ENCODE data around the gene SH3GL1. TPM values are rescaled to one million over a fixed set of nuclear protein-coding genes. Genes with fewer than 3 reads are reported as not detected.

The SH3GL1 gene
- total and polyA plus RNA-seq, 2 experiments from 2014 or later: 73.1 to 89.5 TPM

DNA sequence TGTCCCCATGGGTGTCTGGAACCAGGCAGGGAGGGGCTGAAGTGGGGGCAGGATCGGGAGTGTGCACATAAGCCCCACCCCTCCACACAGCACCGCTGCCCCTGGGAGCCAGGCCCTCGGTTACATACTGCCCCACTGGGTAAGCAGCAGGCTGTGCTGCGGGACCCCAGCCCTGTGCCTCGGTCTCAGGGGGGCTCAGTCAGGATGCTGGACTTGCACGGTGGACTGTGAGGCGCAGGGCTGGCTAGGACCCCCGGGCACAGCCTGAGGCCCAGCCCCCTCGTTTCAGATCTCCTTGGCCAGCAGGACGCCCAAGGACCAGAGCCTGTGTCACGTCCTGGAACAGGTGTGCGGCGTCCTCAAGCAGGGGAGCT is 40.7 kb downstream of the SH3GL1 start:
- Mint-ChIP-seq H3K9me3 (no peaks in the 10 kb centered on the region), H3K27ac (no peak overlapping the region), H3K27me3 (ENCODE audit: insufficient read depth, low read depth, poor library complexity) (peaks cover 20% of the 10 kb centered on the region), H3K4me3 (no peak overlapping the region), H3K36me3 (ENCODE audit: low read depth) (peaks cover 20% of the 10 kb centered on the region), H3K4me1 (peaks cover 7% of the 10 kb centered on the region; the same call in 1 of the 3 replicates)
- Histone ChIP-seq H4K20me1 (replicated peaks; ENCODE audit: insufficient read depth) (no peaks in the 10 kb centered on the region; the same call in 1 of the 2 replicates), H3K9me2 (ENCODE audit: insufficient read depth) (no peaks in the 10 kb centered on the region), H3F3A (replicated peaks; ENCODE audit: low read depth) (peaks cover 26% of the 10 kb centered on the region), H3K27me3 (ENCODE audit: insufficient read depth) (no peaks in the 10 kb centered on the region), H3K4me2 (no peak overlapping the region), H3K4me1 (ENCODE audit: insufficient read depth) (no peaks in the 10 kb centered on the region; the same call in 1 of the 2 replicates), H3K27ac (ENCODE audit: low read depth) (no peak overlapping the region), H3K4me3 (no peak overlapping the region), H3K79me2 (replicated peaks; ENCODE audit: insufficient read depth) (no peaks in the 10 kb centered on the region), H2AFZ (no peak overlapping the region), H3K36me3 (ENCODE audit: insufficient read depth) (no peaks in the 10 kb centered on the region)
- TF ChIP-seq EZH2phosphoT487 (IDR thresholded peaks at IDR 0.05; ENCODE audit: unreplicated experiment): no peak
- TF ChIP-seq, protein P1, sequence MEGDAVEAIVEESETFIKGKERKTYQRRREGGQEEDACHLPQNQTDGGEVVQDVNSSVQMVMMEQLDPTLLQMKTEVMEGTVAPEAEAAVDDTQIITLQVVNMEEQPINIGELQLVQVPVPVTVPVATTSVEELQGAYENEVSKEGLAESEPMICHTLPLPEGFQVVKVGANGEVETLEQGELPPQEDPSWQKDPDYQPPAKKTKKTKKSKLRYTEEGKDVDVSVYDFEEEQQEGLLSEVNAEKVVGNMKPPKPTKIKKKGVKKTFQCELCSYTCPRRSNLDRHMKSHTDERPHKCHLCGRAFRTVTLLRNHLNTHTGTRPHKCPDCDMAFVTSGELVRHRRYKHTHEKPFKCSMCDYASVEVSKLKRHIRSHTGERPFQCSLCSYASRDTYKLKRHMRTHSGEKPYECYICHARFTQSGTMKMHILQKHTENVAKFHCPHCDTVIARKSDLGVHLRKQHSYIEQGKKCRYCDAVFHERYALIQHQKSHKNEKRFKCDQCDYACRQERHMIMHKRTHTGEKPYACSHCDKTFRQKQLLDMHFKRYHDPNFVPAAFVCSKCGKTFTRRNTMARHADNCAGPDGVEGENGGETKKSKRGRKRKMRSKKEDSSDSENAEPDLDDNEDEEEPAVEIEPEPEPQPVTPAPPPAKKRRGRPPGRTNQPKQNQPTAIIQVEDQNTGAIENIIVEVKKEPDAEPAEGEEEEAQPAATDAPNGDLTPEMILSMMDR (conservative IDR thresholded peaks at IDR 0.05; ENCODE audit: low read depth in 2 of 2): no peak
- no peak for TF ChIP-seq ZNF114 (CRISPR knock-in tag; IDR thresholded peaks at IDR 0.05)
- no peak for TF ChIP-seq NANOG (IDR thresholded peaks at IDR 0.05; ENCODE audit: borderline replicate concordance)
- TF ChIP-seq EZH2 (IDR thresholded peaks at IDR 0.05; ENCODE audit: low read depth, unreplicated experiment): no peak
- TF ChIP-seq STAT1 (IDR thresholded peaks at IDR 0.05; ENCODE audit: unreplicated experiment): no peak
- TF ChIP-seq, protein P2, sequence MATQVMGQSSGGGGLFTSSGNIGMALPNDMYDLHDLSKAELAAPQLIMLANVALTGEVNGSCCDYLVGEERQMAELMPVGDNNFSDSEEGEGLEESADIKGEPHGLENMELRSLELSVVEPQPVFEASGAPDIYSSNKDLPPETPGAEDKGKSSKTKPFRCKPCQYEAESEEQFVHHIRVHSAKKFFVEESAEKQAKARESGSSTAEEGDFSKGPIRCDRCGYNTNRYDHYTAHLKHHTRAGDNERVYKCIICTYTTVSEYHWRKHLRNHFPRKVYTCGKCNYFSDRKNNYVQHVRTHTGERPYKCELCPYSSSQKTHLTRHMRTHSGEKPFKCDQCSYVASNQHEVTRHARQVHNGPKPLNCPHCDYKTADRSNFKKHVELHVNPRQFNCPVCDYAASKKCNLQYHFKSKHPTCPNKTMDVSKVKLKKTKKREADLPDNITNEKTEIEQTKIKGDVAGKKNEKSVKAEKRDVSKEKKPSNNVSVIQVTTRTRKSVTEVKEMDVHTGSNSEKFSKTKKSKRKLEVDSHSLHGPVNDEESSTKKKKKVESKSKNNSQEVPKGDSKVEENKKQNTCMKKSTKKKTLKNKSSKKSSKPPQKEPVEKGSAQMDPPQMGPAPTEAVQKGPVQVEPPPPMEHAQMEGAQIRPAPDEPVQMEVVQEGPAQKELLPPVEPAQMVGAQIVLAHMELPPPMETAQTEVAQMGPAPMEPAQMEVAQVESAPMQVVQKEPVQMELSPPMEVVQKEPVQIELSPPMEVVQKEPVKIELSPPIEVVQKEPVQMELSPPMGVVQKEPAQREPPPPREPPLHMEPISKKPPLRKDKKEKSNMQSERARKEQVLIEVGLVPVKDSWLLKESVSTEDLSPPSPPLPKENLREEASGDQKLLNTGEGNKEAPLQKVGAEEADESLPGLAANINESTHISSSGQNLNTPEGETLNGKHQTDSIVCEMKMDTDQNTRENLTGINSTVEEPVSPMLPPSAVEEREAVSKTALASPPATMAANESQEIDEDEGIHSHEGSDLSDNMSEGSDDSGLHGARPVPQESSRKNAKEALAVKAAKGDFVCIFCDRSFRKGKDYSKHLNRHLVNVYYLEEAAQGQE (IDR thresholded peaks at IDR 0.05; ENCODE audit: unreplicated experiment): no peak
- TF ChIP-seq POLR2AphosphoS5 (IDR thresholded peaks at IDR 0.05; ENCODE audit: low read depth): no peak
- TF ChIP-seq, protein P3, sequence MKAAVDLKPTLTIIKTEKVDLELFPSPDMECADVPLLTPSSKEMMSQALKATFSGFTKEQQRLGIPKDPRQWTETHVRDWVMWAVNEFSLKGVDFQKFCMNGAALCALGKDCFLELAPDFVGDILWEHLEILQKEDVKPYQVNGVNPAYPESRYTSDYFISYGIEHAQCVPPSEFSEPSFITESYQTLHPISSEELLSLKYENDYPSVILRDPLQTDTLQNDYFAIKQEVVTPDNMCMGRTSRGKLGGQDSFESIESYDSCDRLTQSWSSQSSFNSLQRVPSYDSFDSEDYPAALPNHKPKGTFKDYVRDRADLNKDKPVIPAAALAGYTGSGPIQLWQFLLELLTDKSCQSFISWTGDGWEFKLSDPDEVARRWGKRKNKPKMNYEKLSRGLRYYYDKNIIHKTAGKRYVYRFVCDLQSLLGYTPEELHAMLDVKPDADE (IDR thresholded peaks at IDR 0.05): no peak
- DNase-seq (ENCODE audit: low spot score): no peak
- ATAC-seq: no peak
